OCI-LY1 (cell line): ENCODE measurements around the gene TCP10L.

ENCODE experiments used
- CTCF ChIP-seq: fragments of 200-600 bp; sonication (generic), shearing (Covaris generic); IDR thresholded peaks from 2 replicates; pipeline ENCODE4 v1.5.1; 2017; ENCODE audit warnings: mild to moderate bottlenecking, antibody characterized with exemption, low read length, moderate library complexity, mixed read lengths
- EZH2 ChIP-seq: fragments of 200-600 bp; sonication (generic), shearing (Covaris generic); IDR thresholded peaks from 2 replicates; pipeline ENCODE4 v1.8.0; 2017; ENCODE audit warnings: borderline replicate concordance, mixed run types, mild to moderate bottlenecking, antibody characterized with exemption, low read length, moderate library complexity, mixed read lengths

- no peak for TF ChIP-seq CTCF
- TF ChIP-seq EZH2: no peak
Measured at GRCh38 chr21:32587120-32587519, 1.8 kb upstream of the TCP10L start.
